Coronary artery (tissue), 2 donors: ENCODE results near the gene KRT78.

Experiments
- DNase-seq: peaks from one replicate; pipeline ENCODE4 v3.0.0-alpha.2; 2017; ENCODE audit warnings: low spot score
- H3K27ac ChIP-seq, 2 donors: fragments of 200-600 bp; sonication (generic); one replicate each; pipeline ENCODE4 v1.5.1; 2016 to 2019
- H3K4me3 ChIP-seq: fragments of 200-600 bp; sonication (generic); 2 replicates; pipeline ENCODE4 v1.5.1; 2016; ENCODE audit warnings: mild to moderate bottlenecking, moderate library complexity
- TF ChIP-seq, protein P1 (sequence below): fragments of 200-600 bp; sonication (generic); IDR thresholded peaks from one replicate; pipeline ENCODE4 v1.5.1; 2019; ENCODE audit warnings: antibody characterized with exemption

KRT78 gene

DNA sequence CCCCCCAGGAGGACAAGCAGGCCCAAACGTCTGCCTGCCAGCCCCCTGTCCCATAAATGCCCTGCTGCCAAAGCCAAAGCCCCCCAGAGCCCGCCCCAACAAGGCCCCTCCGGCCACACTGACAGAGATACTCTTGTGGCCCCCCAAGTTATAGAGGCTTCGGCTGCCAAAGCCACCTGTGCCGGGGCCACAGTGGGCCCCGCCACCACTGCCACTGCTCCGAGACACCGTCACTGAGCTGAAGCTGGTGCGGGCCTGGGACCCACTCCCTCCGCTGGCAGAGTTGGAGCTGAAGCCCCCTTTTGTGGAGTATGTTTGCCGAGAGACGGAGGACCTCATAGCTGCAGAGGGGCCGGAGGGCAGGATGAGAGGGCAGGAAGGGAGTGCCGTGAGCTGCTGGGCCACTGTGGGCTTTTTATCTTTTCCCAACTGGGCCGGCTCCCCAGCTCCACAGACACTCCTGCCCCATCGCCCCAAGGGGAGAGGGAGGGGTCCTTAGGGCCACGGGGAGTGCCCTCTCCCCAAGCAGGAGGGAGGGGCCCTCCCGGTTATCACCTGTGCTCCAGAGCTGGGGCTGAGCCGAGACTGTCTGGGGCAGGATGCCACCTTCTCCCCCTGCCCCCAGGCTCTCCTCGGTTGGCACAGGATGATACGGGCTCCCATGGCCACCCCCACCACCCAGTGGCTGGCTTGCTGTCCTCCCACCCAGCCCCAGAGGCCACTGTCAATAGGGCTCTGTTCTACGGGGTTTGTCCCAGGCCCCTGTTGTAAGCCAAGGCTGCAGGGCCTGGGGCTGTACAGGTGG is 14.7 kb downstream of the KRT78 start, which contains the start of gene KRT79:
KRT79 (minus strand) TSS at position 390 of the 805 bp plus-strand sequence; CDS start at position 339, 51 bp downstream.
- DNase-seq = no peak
- TF ChIP-seq, protein P1, sequence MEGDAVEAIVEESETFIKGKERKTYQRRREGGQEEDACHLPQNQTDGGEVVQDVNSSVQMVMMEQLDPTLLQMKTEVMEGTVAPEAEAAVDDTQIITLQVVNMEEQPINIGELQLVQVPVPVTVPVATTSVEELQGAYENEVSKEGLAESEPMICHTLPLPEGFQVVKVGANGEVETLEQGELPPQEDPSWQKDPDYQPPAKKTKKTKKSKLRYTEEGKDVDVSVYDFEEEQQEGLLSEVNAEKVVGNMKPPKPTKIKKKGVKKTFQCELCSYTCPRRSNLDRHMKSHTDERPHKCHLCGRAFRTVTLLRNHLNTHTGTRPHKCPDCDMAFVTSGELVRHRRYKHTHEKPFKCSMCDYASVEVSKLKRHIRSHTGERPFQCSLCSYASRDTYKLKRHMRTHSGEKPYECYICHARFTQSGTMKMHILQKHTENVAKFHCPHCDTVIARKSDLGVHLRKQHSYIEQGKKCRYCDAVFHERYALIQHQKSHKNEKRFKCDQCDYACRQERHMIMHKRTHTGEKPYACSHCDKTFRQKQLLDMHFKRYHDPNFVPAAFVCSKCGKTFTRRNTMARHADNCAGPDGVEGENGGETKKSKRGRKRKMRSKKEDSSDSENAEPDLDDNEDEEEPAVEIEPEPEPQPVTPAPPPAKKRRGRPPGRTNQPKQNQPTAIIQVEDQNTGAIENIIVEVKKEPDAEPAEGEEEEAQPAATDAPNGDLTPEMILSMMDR = no peak
- H3K4me3 ChIP-seq = no peak within 1 kb of the TSS
- no peak within 1 kb of the TSS for H3K27ac ChIP-seq

DNA sequence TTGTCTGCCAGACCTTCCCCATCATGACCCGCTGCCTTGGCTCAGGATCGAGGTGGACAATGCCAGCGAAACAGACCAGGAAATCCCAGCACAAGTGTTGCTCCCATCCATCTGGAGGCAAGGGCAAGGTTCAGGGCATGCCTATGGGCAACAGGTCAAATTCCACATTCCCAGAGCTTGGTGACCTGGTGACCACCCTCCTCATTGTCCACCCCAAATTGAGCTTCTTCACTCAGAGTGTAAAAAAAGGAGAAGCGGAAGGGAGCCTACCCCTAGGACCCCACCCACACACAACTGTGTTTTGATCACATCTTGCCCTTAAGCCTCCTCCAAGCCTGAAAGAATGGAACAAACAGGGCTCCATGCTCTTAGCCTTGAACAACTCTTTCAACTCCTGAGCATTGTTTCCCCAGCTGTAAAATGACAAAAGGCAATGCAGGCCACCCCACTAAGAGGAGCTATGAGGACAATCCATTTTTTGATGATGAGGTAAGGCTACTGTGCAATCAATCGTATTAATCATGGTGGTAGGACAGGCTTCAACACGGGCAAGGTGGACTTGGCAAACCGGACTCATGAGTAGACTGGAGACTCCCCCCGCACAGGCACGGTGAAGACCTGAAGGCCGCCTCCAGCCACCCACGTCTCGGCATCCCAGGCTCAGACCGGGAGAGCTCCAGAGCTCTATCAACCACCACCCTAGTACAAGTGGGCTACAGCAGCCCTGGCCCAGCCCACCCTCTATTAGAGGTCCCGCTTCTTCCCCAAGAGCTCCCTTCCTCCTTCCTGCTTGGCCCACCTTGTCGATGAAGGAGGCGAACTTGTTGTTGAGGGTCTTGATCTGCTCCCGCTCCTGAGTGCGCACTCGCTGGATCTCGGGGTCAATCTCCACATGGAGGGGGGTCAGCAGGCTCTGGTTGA is 15.5 kb downstream of the KRT78 start:
- Histone ChIP-seq H3K27ac (no peak overlapping the region), H3K4me3 (no peak overlapping the region)
- TF ChIP-seq, protein P1 = no peak
- DNase-seq = no peak

DNA sequence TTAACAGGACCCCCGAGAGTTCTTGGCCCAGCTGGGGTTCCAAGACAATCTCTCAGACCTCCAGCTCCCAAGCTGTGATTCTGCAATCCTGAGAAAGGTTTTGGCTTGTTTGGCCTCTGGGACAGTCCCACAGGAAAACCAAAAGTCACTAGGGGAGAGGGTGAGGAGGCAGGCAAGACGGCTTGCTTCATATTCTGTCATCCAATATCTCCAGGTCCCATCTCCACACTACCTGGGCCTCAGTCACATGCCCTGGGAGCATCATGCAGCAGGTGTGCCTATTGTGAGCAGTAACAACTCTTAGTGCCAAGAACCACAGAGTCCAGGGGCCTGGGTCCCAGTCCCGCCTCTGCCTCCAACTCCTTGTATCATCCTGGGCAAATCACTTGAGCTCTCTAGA is 16.3 kb downstream of the KRT78 start:
- H3K4me3 ChIP-seq = no peak overlapping the region
- DNase-seq = no peak
- H3K27ac ChIP-seq = no peak overlapping the region
- TF ChIP-seq, protein P1 = no peak

DNA sequence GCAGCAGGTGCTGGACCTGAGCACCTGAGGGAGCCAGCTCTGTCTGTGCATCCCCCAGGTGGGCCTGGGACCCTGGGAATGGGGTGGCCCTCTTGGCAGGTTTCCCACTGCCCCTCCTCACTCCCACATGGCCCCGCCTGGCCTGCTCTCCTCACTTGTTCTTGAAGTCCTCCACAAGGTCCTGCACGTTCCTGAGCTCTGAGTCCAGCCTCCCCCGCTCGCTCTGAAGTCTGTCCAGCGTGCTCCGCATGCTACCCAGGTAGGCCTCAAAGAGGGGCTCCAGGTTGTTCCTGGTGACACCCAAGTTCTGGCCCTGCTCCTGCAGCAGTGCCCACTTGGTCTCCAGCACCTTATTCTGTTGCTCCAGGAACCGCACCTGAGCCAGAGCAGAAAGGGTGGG is 17.5 kb downstream of the KRT78 start:
- H3K27ac ChIP-seq = no peak overlapping the region
- TF ChIP-seq, protein P1 = no peak

DNA sequence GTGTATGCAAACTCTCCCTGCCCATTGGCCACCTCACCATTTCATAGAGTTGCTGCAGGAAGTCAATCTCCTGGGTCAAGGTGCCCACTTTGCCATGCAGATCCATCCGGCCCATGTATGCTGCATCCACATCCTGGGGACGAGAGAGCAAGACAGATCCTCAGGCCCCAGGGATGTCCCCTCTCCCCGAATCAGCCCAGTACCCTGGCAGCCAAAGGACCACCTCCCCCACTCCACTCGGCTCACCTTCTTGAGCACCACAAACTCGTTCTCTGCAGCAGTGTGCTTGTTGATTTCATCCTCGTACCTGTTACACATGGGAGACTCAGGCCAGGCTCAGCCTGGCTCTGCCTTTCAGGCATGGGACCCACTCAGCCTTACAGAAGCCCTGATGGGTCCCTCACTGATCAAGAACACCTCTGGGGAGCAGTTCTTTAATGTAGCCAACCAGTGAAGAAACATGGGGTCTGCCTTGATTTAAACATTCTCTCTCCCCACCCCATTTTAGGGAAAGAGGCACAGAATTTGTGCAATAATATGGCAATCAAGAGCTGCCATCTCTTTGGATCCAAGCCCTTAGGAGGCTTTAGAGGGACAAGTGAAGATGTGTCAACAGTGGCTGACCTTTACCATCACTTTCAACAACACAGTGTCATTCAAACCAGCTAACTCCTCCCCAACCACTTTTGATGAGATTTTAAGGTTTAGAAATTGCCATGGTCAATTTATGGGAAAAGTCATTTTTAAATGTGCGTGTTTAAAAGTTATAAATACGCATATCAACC is 18.6 kb downstream of the KRT78 start:
- TF ChIP-seq, protein P1 = no peak
- Histone ChIP-seq H3K27ac (no peak overlapping the region), H3K4me3 (no peak overlapping the region)
- no peak for DNase-seq

More for the DNA sequence above, 17.5 kb downstream of the KRT78 start:
- no peak overlapping the region for H3K4me3 ChIP-seq
- no peak for DNase-seq

DNA sequence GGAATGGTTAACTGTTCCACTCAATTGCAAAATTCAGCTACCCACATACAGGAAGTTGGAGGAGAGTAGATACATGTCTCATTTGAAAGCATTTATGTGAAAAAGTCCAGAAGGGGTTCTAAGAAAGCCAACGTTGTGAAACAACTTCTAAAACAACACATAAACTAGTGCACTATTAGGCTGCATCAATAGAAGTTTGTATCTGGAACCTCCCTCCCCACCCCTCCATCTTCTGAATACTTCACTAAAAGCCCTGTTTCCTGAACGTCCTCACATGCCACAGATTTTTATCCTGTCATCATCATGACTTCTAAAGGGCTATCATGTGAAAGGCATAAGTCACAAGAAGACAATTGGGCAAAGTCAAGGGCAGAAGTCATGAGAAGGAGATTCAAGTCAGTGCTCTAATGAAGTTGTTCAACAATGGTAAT is 20.2 kb downstream of the KRT78 start:
- DNase-seq = no peak
- Histone ChIP-seq H3K27ac (no peak overlapping the region), H3K4me3 (no peak overlapping the region)
- TF ChIP-seq, protein P1 = no peak
